Measurements from ENCODE around the gene CACNA1A. TPM values are rescaled to one million over a fixed set of nuclear protein-coding genes. Genes with fewer than 3 reads are reported as not detected.

CACNA1A gene
- total and polyA plus RNA-seq, 8 donors, result 0.58 to 12.5 (median 3.8) TPM; not detected in 1

DNA sequence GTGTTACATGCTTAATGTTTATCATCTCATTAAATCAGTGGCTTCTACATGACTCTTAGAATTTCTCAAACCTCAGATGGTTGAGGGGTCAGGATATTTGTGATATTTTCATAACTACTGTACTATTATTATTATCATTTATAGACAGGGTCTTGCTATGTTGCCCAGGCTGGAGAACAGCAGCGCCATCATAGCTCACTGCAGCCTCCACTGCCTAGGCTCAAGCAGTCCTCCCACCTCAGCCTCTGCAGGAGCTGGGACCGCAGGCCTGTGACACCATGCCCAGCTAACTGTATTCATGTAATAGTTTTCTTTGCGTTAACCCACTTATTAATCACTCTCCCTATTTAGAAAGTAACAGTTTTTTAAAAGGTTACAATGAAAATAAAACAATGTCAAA is 346.6 kb downstream of the CACNA1A start:
- no peak for DNase-seq
- intact Hi-C loops (cut with DNase I; ENCODE audit: low total_unique reads), result no loop called here
- TF ChIP-seq EP300 (IDR thresholded peaks at IDR 0.05) (no peak), POLR2AphosphoS5 (IDR thresholded peaks at IDR 0.05) (peak in 1 of 3 donors; percentile 2)
- 84 to 92% (median 89%) methylated on average over 3 of the region's 3 CpGs for WGBS, 5 donors
- Histone ChIP-seq H3K9me3 (no peaks in the 10 kb centered on the region), H3K4me3 (no peak overlapping the region), H3K27me3 (no peaks in the 10 kb centered on the region), H3K36me3 (no peaks in the 10 kb centered on the region), H3K4me1 (peaks cover 43 to 78% (median 68%) of the 10 kb centered on the region in 4 donors), H3K27ac (no peak overlapping the region)
